Gastroesophageal sphincter (tissue), 4 donors: ENCODE measurements around the gene APOO. TPM values are rescaled to one million over a fixed set of nuclear protein-coding genes. Genes with fewer than 3 reads are reported as not detected.

Experiments used
- ATAC-seq: fragments of 150-250 bp; one replicate; pipeline ENCODE4 v1.9.1; 2016; ENCODE audit warnings: mild to moderate bottlenecking, moderate library complexity
- H3K27ac ChIP-seq, 4 donors: fragments of 200-600 bp; sonication (generic) in 3 of 4; 1 replicate in 3 of 4; 2 replicates in 1 of 4; pipeline ENCODE4 v1.5.1; 2016 to 2019
- H3K27me3 ChIP-seq: fragments of 200-600 bp; sonication (generic); one replicate; pipeline ENCODE4 v1.5.1; 2019
- H3K36me3 ChIP-seq, 2 donors: fragments of 200-600 bp; sonication (generic); one replicate each; pipeline ENCODE4 v1.5.1; 2019; ENCODE audit warnings: control low read depth in 1 of 2
- H3K4me1 ChIP-seq, 3 donors: fragments of 200-600 bp; sonication (generic); 1 replicate in 2 of 3; 2 replicates in 1 of 3; pipeline ENCODE4 v1.5.1; 2016 to 2019; ENCODE audit warnings: control low read depth in 2 of 3
- H3K4me3 ChIP-seq, 2 donors: fragments of 200-600 bp; sonication (generic); one replicate each; pipeline ENCODE4 v1.5.1; 2019; ENCODE audit warnings: mild to moderate bottlenecking in 1 of 2, moderate library complexity in 1 of 2
- H3K9me3 ChIP-seq, 3 donors: fragments of 200-600 bp; sonication (generic); one replicate each; pipeline ENCODE4 v1.5.1; 2017 to 2019; ENCODE audit warnings: control low read depth in 2 of 3
- EP300 ChIP-seq: sonication (generic); formaldehyde crosslinking; IDR thresholded peaks from one replicate; pipeline ENCODE4 v1.6.1; 2017; ENCODE audit warnings: antibody characterized with exemption, mild to moderate bottlenecking
- POLR2A ChIP-seq, 2 donors: fragments of 450-650 bp; IDR thresholded peaks; one replicate each; pipeline ENCODE4 v1.6.1; 2017; ENCODE audit warnings: antibody characterized with exemption in 2 of 2, mild to moderate bottlenecking in 2 of 2, moderate library complexity in 1 of 2
- POLR2AphosphoS5 ChIP-seq: sonication (generic); formaldehyde crosslinking; IDR thresholded peaks from one replicate; pipeline ENCODE4 v1.6.1; 2017; ENCODE audit warnings: antibody characterized with exemption
- WGBS, 2 donors: methylation state at CpG; one replicate each; pipeline ENCODE4 v1.1.5; 2018; ENCODE audit warnings: low coverage in 1 of 2; 5-methylcytosine and 5-hydroxymethylcytosine counted together
- total RNA-seq, 4 donors: library from RNA; depleted of rRNA; stranded (reverse); fragments of >200 nt; gene quantifications; one replicate each; pipeline ENCODE4 v1.1.0, GENCODE V29; 2016
- TF ChIP-seq, protein P1 (sequence below), 4 experiments: fragments of 200-600 bp in 2 of 4; fragments of 450-650 bp in 2 of 4; sonication (generic) in 1 of 4; IDR thresholded peaks; one replicate each; pipeline ENCODE4 v1.5.1; 2017 to 2019; ENCODE audit warnings: antibody characterized with exemption in 4 of 4, mild to moderate bottlenecking in 2 of 4, moderate library complexity in 2 of 4

Gene APOO
- total RNA-seq, 4 donors from 2014 or later = 4.5 to 19.8 (median 8.7) TPM

DNA sequence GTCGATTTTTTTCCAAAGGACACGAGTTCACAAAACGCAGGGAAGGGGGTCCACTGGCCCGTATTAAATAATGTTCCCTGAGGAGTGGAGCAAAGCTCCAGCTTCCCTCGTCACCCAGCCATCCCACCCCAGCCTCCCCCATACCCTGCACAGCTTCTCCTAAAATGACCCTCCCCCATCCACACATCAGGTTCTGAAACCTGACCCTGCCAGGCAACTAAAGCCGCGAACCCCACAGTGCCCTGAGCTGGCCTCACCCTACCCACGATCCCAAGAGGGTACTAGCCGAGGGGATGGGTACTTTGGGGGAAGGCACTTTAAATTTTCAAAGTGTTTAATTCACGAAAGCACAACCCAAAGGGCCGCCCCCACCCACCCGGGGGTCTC lies 634 bp downstream of the APOO start:
- Histone ChIP-seq H3K36me3 (no peaks in the 10 kb centered on the region), H3K4me1 (peaks cover 0 to 15% (median 0%) of the 10 kb centered on the region in 3 donors), H3K27ac (peak overlapping the region; percentile 88 to 97 (median 90)), H3K27me3 (no peaks in the 10 kb centered on the region), H3K9me3 (no peaks in the 10 kb centered on the region), H3K4me3 (peak overlapping the region; percentile 65 to 84)
- no peak for TF ChIP-seq POLR2A (IDR thresholded peaks at IDR 0.05)
- no peak for TF ChIP-seq POLR2AphosphoS5
- WGBS, 2 donors = 29% methylated on average over 1 of the region's 12 CpGs; no CpG with 5 or more reads in 1 of the 2 donors
- no peak for ATAC-seq

DNA sequence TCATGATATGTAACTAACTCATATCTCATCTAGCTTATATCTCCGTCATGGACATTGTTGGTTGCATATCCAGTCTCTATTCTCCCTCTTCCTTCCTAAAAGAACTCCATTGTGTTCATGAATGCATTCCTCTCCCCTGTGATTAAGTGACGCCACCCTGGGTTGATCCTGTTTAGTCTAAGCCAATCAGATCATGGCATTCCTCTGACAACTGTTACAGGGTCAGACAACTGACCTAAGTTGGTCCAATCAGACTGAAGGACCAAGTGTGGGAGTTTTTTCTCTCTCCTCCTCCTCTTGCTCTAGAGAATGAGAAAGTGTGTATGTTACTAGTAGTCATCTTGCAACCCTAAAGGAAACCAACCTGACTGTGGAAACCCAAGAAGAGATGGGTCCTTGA lies 3.6 kb downstream of the APOO start:
- H3K27ac ChIP-seq = no peak overlapping the region
- ATAC-seq = no peak
- 38 to 75% methylated on average over 1 to 2 of the region's 2 CpGs for WGBS, 2 donors
- no peaks in the 10 kb centered on the region for H3K27me3 ChIP-seq
- peaks cover 0 to 41% (median 3%) of the 10 kb centered on the region in 3 donors for H3K4me1 ChIP-seq
- no peak overlapping the region for H3K4me3 ChIP-seq
- H3K36me3 ChIP-seq = no peaks in the 10 kb centered on the region
- H3K9me3 ChIP-seq = no peaks in the 10 kb centered on the region
- TF ChIP-seq EP300 = no peak
- no peak for TF ChIP-seq POLR2AphosphoS5
- no peak for TF ChIP-seq POLR2A (IDR thresholded peaks at IDR 0.05)
- TF ChIP-seq, protein P1, sequence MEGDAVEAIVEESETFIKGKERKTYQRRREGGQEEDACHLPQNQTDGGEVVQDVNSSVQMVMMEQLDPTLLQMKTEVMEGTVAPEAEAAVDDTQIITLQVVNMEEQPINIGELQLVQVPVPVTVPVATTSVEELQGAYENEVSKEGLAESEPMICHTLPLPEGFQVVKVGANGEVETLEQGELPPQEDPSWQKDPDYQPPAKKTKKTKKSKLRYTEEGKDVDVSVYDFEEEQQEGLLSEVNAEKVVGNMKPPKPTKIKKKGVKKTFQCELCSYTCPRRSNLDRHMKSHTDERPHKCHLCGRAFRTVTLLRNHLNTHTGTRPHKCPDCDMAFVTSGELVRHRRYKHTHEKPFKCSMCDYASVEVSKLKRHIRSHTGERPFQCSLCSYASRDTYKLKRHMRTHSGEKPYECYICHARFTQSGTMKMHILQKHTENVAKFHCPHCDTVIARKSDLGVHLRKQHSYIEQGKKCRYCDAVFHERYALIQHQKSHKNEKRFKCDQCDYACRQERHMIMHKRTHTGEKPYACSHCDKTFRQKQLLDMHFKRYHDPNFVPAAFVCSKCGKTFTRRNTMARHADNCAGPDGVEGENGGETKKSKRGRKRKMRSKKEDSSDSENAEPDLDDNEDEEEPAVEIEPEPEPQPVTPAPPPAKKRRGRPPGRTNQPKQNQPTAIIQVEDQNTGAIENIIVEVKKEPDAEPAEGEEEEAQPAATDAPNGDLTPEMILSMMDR (IDR thresholded peaks at IDR 0.05) = no peak

DNA sequence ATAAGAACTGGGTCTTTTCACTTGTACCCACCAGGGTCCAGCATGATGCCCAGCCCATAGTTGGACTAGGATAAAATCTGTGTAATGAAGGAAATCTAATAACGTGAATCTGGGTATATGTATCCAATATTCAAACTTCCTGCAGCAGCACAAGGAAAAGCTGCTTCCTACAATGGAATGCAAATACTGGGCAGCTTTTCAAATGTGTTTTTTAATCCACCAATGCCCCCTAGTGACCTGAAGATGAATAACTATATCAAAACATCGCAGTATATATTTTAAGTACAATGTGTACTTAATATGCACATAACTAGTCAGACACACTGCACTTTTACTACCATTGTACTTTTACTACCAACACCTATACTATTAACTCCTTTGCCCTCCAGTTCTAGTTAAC lies 5.3 kb downstream of the APOO start:
- H3K4me3 ChIP-seq = peak overlapping the region in 1 of 2 donors; percentile 19
- H3K9me3 ChIP-seq = no peaks in the 10 kb centered on the region
- WGBS, 2 donors = 0 to 3% methylated on average over 2 of the region's 2 CpGs
- peaks cover 0 to 51% (median 3%) of the 10 kb centered on the region in 3 donors for H3K4me1 ChIP-seq
- TF ChIP-seq POLR2A (IDR thresholded peaks at IDR 0.05) = no peak
- TF ChIP-seq POLR2AphosphoS5 = peak; percentile 18
- TF ChIP-seq, protein P1 (IDR thresholded peaks at IDR 0.05) = peak; percentile 19 to 58 (median 49)
- no peak for TF ChIP-seq EP300
- H3K27me3 ChIP-seq = no peaks in the 10 kb centered on the region
- H3K36me3 ChIP-seq = no peaks in the 10 kb centered on the region
- H3K27ac ChIP-seq = peak overlapping the region; percentile 31 to 68 (median 42)
- peak; percentile 49 for ATAC-seq

DNA sequence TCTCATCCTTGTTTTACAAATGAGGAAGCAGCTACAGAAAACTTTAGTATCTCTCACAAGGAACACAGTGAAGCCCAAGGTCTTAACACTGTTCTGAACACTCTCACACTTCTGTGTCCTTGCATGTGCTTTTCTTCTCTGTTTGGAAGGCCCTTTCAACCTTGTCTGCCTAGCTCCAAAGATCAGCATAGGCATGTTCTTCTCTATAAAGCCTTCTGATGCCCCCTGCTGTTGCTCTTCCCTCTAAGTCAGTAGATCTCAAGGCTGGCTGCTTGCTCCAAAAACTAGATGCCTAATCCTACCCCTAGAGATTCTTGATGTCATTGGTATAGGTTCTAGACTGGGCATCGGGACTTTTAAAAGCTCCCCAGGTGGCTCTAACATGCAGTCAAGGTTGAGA lies 5.9 kb downstream of the APOO start:
- no peak for TF ChIP-seq EP300
- TF ChIP-seq, protein P1 (IDR thresholded peaks at IDR 0.05) = peak in 3 of 4 experiments; percentile 55 to 63 (median 60)
- H3K27ac ChIP-seq = peak overlapping the region; percentile 31 to 68 (median 48)
- no peaks in the 10 kb centered on the region for H3K36me3 ChIP-seq
- peaks cover 0 to 52% (median 3%) of the 10 kb centered on the region in 3 donors for H3K4me1 ChIP-seq
- H3K27me3 ChIP-seq = no peaks in the 10 kb centered on the region
- H3K4me3 ChIP-seq = peak overlapping the region in 1 of 2 donors; percentile 19
- H3K9me3 ChIP-seq = no peaks in the 10 kb centered on the region
- no CpG with 5 or more reads among the region's 1 CpG for WGBS, 2 donors
- ATAC-seq = peak; percentile 74

DNA sequence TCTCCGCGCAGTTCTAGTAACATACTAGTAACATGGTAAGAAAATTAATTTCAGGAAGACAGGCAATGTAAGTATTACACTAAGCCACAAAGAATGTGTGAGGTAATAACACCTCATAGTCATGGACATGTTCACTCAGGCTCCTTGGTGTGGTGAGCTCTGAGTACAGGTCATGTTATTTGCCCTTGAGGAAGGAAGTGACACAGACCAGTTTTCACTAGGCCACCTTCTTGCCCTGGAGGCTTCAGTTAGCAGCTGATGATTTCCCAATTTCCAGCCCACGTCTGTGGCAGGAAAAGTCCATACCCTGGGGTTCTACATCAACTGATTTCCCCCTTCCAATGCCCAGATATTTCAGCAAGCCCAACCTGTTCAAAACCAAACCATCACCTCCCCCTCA lies 6.7 kb downstream of the APOO start:
- no peaks in the 10 kb centered on the region for H3K27me3 ChIP-seq
- no peaks in the 10 kb centered on the region for H3K36me3 ChIP-seq
- peaks cover 0 to 44% (median 3%) of the 10 kb centered on the region in 3 donors for H3K4me1 ChIP-seq
- TF ChIP-seq POLR2AphosphoS5 (no peak), POLR2A (IDR thresholded peaks at IDR 0.05) (no peak), EP300 (no peak)
- TF ChIP-seq, protein P1 (IDR thresholded peaks at IDR 0.05) = no peak
- ATAC-seq = no peak
- no peak overlapping the region for H3K4me3 ChIP-seq
- no peaks in the 10 kb centered on the region for H3K9me3 ChIP-seq
- peak overlapping the region; percentile 31 to 68 (median 48) for H3K27ac ChIP-seq
- 74 to 76% methylated on average over 3 of the region's 3 CpGs for whole genome bisulfite sequencing, 2 donors
